CD4-positive, alpha-beta T cell treated with Interleukin-15 for 4 hours (primary cell): ENCODE results near the gene CSTF3.
"Not testable (repeated sequence)": the region's sequence is repeated elsewhere in the genome, so short reads cannot be mapped to it uniquely, and the experiment has no call there.

Experiments used
- DNase-seq: peaks from one replicate; pipeline ENCODE4 v3.0.0-alpha.2; 2020; ENCODE audit warnings: low spot score

The CSTF3 gene

GRCh38 chr11:33160587-33160986 lies 693 bp downstream of the CSTF3 start:
- DNase-seq: no peak

- no peak for DNase-seq
Measured at GRCh38 chr11:33160136-33160535, 1.1 kb downstream of the CSTF3 start.

- not testable (repeated sequence) for DNase-seq
Measured at GRCh38 chr11:33159378-33159867, 1.9 kb downstream of the CSTF3 start.

GRCh38 chr11:33158596-33159275 lies 2.5 kb downstream of the CSTF3 start:
- DNase-seq: no peak

GRCh38 chr11:33157103-33158027 lies 3.9 kb downstream of the CSTF3 start:
- no peak for DNase-seq

- no peak for DNase-seq
Measured at GRCh38 chr11:33151399-33151798, 9.9 kb downstream of the CSTF3 start.

GRCh38 chr11:33147559-33147958 lies 13.7 kb downstream of the CSTF3 start:
- no peak for DNase-seq

- no peak for DNase-seq
Measured at GRCh38 chr11:33135768-33136443, 25.4 kb downstream of the CSTF3 start.

GRCh38 chr11:33135216-33135615 lies 26.1 kb downstream of the CSTF3 start:
- DNase-seq: no peak

- DNase-seq: no peak
Measured at GRCh38 chr11:33134276-33134675, 27.0 kb downstream of the CSTF3 start.

GRCh38 chr11:33133761-33134160 lies 27.5 kb downstream of the CSTF3 start:
- DNase-seq: no peak

- DNase-seq: no peak
Measured at GRCh38 chr11:33132510-33132909, 28.8 kb downstream of the CSTF3 start.

GRCh38 chr11:33128739-33129138 lies 32.5 kb downstream of the CSTF3 start:
- DNase-seq: no peak

- DNase-seq: no peak
Measured at GRCh38 chr11:33125611-33126010, 35.7 kb downstream of the CSTF3 start.

GRCh38 chr11:33125025-33125424 lies 36.3 kb downstream of the CSTF3 start:
- DNase-seq: no peak

- not testable (repeated sequence) for DNase-seq
Measured at GRCh38 chr11:33122696-33123095, 38.6 kb downstream of the CSTF3 start.

GRCh38 chr11:33116535-33116934 lies 44.7 kb downstream of the CSTF3 start:
- DNase-seq: no peak

GRCh38 chr11:33110083-33110482 lies 51.2 kb downstream of the CSTF3 start:
- DNase-seq: no peak

GRCh38 chr11:33109294-33109895 lies 51.9 kb downstream of the CSTF3 start:
- no peak for DNase-seq

- no peak for DNase-seq
Measured at GRCh38 chr11:33103836-33104235, 57.4 kb downstream of the CSTF3 start.

- DNase-seq: no peak
Measured at GRCh38 chr11:33094157-33094556, 67.1 kb downstream of the CSTF3 start.

GRCh38 chr11:33089776-33090175 lies 71.5 kb downstream of the CSTF3 start:
- DNase-seq: no peak
